Glomerular visceral epithelial cell (primary cell): Measurements from ENCODE around the gene ESYT1.
"Not testable (repeated sequence)": the region's sequence is repeated elsewhere in the genome, so short reads cannot be mapped to it uniquely, and the experiment has no call there.

Experiments
- DNase-seq: peaks from one replicate; pipeline ENCODE4 v3.0.0-alpha.2; 2016; ENCODE audit errors: extremely low spot score

Gene ESYT1

DNA sequence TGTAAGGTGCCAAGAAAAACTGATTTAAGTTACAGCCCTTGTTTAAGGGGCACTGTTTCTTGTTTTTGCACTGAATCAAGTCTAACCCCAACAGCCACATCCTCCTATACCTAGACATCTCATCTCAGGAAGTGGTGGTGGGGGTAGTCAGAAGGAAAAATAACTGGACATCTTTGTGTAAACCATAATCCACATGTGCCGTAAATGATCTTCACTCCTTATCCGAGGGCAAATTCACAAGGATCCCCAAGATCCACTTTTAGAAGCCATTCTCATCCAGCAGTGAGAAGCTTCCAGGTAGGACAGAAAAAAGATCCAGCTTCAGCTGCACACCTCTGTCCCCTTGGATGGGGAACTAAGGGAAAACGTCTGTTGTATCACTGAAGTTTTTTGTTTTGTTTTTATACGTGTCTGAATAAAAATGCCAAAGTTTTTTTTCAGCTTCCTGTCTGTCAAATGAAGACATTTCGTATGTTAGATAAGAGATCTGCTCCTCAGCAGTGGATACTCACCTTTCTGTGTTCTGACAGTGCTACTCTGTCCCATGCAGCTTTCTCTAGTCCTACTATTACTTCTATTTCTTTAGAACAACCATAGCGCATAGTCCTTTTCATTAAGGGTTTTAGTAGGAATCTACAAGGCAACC, 24.9 kb upstream of the ESYT1 start:
- DNase-seq = no peak

DNA sequence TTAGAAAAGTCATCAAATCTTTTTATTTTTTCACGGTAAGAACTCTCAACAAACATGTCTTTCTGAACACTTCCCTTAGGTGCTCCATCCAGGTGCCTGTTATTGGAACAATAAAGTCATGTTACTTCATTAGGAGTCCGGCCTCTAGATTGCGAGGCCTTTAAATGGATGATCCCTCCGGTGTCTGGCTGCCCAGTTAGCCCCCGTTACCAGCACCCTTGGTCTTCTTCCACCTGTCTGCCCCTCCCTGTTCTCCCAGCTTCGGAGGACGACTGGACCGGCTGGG, 24.3 kb upstream of the ESYT1 start:
- no peak for DNase-seq

GRCh38 chr12:56104109-56104814, 23.8 kb upstream of the ESYT1 start, which contains the start of gene PA2G4:
TSS of gene PA2G4 (plus strand) at chr12:56104559. CDS start at chr12:56104738, 179 bp downstream.
- peak; percentile 99 for DNase-seq

GRCh38 chr12:56104815-56105608, 23.1 kb upstream of the ESYT1 start:
- no peak for DNase-seq

DNA sequence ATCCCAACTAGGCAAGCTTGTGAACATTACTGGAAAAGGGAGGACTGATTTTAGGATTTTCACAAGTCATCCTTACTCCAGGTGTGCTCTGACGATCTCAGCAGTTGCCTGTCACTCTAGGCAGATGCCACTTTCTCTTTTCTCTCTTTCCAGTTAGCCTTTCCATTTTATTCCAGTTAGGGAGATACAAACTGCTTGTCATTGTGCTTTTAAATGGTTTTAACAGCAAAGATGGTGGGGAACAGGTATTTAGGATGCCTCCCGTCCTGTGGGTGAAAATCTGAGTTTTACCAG, 22.5 kb upstream of the ESYT1 start:
- no peak for DNase-seq

- no peak for DNase-seq
Measured at GRCh38 chr12:56107242-56107641, 20.8 kb upstream of the ESYT1 start.

GRCh38 chr12:56110571-56110970, 17.5 kb upstream of the ESYT1 start:
- no peak for DNase-seq

DNA sequence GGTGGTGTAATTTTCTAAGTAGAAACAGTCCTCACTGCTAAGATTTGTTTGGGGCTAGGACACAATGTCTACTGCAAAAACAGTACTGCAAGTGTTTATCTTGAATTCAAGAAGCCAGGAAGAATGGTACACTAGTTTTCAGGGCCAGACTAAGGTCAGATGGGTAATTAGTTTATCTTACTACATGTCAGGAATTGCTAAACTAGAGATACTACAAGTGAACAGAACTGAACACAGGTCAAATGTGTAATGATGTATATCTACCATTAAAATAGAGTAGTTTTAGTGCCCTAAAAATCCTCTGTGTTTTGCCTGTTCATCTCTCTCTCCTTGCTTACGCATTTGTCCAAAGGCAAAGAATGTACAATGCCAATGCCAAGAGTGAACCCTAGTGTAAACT, 14.0 kb upstream of the ESYT1 start:
- DNase-seq = no peak

DNA sequence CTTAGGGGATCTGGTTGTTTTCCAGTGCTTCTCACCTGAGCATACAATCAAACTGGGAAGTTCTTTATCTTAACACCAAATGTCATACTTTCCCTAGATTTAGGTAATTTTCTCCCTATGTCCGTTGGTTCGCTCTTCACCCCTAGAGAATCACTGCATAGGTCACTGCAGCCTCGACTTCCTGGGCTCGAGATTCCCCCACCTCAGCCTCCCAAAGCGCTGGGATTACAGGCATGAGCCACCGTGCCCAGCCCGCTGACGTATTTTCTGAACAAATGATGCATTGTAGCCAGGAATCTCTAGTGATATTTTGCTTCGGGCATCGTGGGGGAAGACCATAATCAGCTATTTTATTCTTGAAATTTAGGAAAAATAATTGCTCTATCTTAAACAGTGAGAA, 12.7 kb upstream of the ESYT1 start:
- DNase-seq = no peak

DNA sequence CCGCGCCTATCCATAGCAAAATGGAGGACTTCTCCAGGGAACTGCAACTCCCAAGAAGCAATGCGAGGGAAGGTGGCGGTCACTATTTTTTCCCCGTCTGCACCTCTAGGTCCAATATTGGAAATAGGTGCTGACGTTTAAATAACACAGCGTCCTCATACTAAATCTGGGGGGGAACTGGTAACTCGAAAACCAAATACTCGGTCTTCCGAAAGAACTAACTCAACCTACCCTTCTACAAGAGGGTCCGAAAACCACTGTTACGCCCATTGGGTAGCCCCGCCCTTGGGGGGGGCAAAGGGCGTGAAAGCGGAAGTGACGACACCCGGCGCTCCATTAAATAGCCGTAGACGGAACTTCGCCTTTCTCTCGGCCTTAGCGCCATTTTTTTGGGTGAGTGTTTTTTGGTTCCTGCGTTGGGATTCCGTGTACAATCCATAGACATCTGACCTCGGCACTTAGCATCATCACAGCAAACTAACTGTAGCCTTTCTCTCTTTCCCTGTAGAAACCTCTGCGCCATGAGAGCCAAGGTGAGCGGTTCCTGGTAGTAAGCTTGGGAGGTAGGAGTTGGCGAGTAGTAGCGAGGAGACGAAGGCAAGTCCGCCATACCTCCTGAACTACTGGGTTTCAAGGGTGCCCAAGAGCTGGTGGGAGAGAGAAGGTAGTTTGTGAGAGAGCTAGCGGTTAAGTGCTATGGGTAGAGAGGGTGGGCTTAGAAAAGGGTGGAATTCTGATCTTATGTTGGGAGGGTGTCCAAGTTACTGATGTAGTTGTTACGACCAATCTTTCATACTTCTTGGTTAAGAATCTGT, 11.6 kb upstream of the ESYT1 start, which contains the start of gene RPL41:
TSS of gene RPL41 (plus strand) at position 367 of the 815 bp plus-strand sequence.
- DNase-seq = peak; percentile 92

- DNase-seq = not testable (repeated sequence)
Measured at GRCh38 chr12:56117082-56117706, 10.9 kb upstream of the ESYT1 start.

- peak; percentile 99 for DNase-seq
Measured at GRCh38 chr12:56117778-56118687, 10.0 kb upstream of the ESYT1 start, which contains the start of gene ZC3H10. TSS of gene ZC3H10 (plus strand) at chr12:56118266. CDS start at chr12:56120563, 2,297 bp downstream.

DNA sequence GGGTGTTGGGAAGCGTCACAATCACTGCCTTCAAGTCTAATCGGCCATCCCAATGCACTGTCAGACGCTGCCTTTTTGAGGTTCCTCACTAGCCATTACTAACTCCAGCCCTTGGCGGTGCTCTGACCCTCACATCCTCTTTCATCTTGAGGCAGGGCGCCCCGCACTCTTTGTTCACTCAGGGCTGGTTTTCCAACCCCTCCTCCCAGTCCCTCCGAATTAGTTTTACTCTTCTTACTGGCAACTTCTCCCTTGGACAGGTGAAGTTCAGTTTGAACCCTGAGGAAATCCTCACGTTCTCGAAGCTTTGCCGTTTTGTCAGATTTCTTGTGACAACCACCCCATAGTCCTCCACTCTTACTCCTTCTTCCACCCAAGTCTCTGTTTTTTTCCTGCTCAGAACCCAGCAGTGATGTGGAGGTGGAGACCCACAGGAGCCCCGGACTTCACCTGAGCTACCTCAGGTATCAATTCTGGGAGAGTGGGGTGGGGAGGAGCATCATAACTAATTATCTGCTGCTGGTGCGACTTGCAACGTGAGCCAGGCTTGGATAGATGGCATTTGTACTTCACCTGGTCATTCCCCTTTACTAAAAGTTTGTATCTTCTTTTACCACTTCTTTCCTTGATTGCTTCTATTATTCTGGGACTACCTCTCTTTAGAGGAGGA, 9.2 kb upstream of the ESYT1 start:
- no peak for DNase-seq

GRCh38 chr12:56119361-56119796, 8.7 kb upstream of the ESYT1 start:
- peak; percentile 88 for DNase-seq

DNA sequence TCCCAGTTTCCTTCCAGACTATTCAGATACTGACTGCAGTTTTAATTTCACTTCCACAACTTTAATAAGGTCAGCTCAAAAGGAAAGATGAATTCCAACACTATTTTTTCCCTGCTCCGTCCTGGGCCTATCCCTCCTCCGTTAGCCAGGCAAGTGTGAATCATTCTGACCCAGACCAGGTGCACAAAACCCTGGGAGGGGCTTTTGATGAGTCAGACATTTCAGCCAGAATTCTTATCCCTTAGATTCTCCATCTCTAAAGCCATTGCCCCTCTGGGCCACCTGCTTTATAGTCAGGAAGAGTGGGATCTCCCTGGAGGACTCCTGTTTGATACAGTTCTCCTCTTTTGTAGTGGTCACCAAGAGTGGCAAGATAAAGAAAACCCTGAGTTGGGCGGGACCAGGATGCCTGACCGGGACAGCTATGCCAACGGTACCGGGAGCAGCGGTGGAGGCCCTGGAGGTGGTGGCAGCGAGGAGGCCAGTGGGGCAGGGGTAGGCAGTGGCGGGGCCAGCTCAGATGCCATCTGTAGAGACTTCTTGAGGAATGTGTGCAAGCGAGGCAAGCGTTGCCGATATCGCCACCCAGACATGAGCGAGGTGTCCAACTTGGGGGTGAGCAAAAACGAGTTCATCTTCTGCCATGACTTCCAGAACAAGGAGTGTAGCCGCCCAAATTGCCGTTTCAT, 7.8 kb upstream of the ESYT1 start:
- DNase-seq = peak; percentile 58

GRCh38 chr12:56121204-56121870, 6.7 kb upstream of the ESYT1 start:
- no peak for DNase-seq

GRCh38 chr12:56122637-56123036, 5.4 kb upstream of the ESYT1 start:
- no peak for DNase-seq

DNA sequence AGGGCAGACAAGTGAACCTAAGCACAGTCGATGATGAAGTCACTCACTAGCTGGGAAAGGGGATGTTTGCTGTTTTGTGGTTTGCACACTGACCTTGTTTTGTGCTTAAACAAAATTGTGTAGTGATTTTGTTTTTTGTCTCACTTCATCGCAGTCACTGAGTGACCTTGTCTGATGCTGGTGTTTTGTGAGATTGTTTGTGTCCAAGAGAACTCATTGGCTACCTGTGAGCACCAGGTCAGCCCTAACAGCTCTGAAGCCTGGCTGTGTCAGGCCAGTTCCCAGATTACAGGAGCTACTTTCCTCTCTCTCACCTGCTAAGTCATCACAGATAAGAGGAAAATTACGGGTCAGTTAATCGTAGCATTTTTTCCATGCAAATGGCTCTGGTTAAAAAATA, 3.9 kb upstream of the ESYT1 start:
- DNase-seq = no peak
